ENCODE data around the gene DISP2.

Gene DISP2

GRCh38 chr15:40405501-40406381 lies 47.7 kb downstream of the DISP2 start, which contains the start of gene IVD:
Gene IVD, plus strand, starts transcription at chr15:40405795. Its CDS starts 33 bp downstream, at chr15:40405828.
- Histone ChIP-seq H3F3A (ENCODE audit: low read depth) (no peaks in the 10 kb centered on the region), H3K9me2 (replicated peaks; ENCODE audit: low read depth, low read length) (no peaks in the 10 kb centered on the region), H3K4me3 (ENCODE audit: low read length, poor library complexity, severe bottlenecking) (peak within 1 kb of the TSS; percentile 88), H3K27me3 (ENCODE audit: insufficient read depth, low read length, poor library complexity, severe bottlenecking) (no peaks in the 10 kb centered on the region), H3K4me1 (ENCODE audit: insufficient read depth, low read length, poor library complexity, severe bottlenecking) (peaks cover 23% of the 10 kb centered on the region), H3K36me3 (ENCODE audit: insufficient read depth, low read length) (peaks cover 8% of the 10 kb centered on the region), H3K9ac (ENCODE audit: low read depth, low read length, poor library complexity, severe bottlenecking) (peak within 1 kb of the TSS; percentile 86), H2AFZ (ENCODE audit: low read length) (peak within 1 kb of the TSS; percentile 77), H3K79me2 (ENCODE audit: insufficient read depth, low read length) (peaks cover 50% of the 10 kb centered on the region), H3K9me3 (ENCODE audit: insufficient read depth, low read depth, low read length) (no peaks in the 10 kb centered on the region), H4K20me1 (ENCODE audit: insufficient read depth, low read length, poor library complexity, severe bottlenecking) (peaks cover 36% of the 10 kb centered on the region), H3K4me2 (ENCODE audit: low read depth, low read length, poor library complexity, severe bottlenecking) (peak within 1 kb of the TSS; percentile 93)
- TF ChIP-seq CTCF (conservative IDR thresholded peaks at IDR 0.05; ENCODE audit: low read length), result no peak
- no peak for TF ChIP-seq EZH2phosphoT487 (IDR thresholded peaks at IDR 0.05; ENCODE audit: borderline replicate concordance)

- H3K9ac ChIP-seq (ENCODE audit: low read depth, low read length, poor library complexity, severe bottlenecking), result peak overlapping the region; percentile 86
- no peaks in the 10 kb centered on the region for H3F3A ChIP-seq (ENCODE audit: low read depth)
- no peak for TF ChIP-seq EZH2phosphoT487 (IDR thresholded peaks at IDR 0.05; ENCODE audit: borderline replicate concordance)
- no peak for TF ChIP-seq CTCF (conservative IDR thresholded peaks at IDR 0.05; ENCODE audit: low read length)
- H2AFZ ChIP-seq (ENCODE audit: low read length), result no peak overlapping the region
- no peaks in the 10 kb centered on the region for H3K27me3 ChIP-seq (ENCODE audit: insufficient read depth, low read length, poor library complexity, severe bottlenecking)
- peak overlapping the region; percentile 93 for H3K4me2 ChIP-seq (ENCODE audit: low read depth, low read length, poor library complexity, severe bottlenecking)
- peaks cover 60% of the 10 kb centered on the region for H3K79me2 ChIP-seq (ENCODE audit: insufficient read depth, low read length)
- peaks cover 25% of the 10 kb centered on the region for H3K36me3 ChIP-seq (ENCODE audit: insufficient read depth, low read length)
- peak overlapping the region; percentile 88 for H3K4me3 ChIP-seq (ENCODE audit: low read length, poor library complexity, severe bottlenecking)
- no peaks in the 10 kb centered on the region for H3K9me3 ChIP-seq (ENCODE audit: insufficient read depth, low read depth, low read length)
- H3K9me2 ChIP-seq (replicated peaks; ENCODE audit: low read depth, low read length), result no peaks in the 10 kb centered on the region
- H4K20me1 ChIP-seq (ENCODE audit: insufficient read depth, low read length, poor library complexity, severe bottlenecking), result peaks cover 45% of the 10 kb centered on the region
- peaks cover 27% of the 10 kb centered on the region for H3K4me1 ChIP-seq (ENCODE audit: insufficient read depth, low read length, poor library complexity, severe bottlenecking)
These were observed 49.4 kb downstream of the DISP2 start for GRCh38 chr15:40407330-40407990.

GRCh38 chr15:40409366-40409765 lies 51.3 kb downstream of the DISP2 start:
- Histone ChIP-seq H3K4me1 (ENCODE audit: insufficient read depth, low read length, poor library complexity, severe bottlenecking) (peaks cover 27% of the 10 kb centered on the region), H3K4me2 (ENCODE audit: low read depth, low read length, poor library complexity, severe bottlenecking) (peak overlapping the region; percentile 93), H3K27me3 (ENCODE audit: insufficient read depth, low read length, poor library complexity, severe bottlenecking) (no peaks in the 10 kb centered on the region), H3K79me2 (ENCODE audit: insufficient read depth, low read length) (peaks cover 64% of the 10 kb centered on the region), H3K9me3 (ENCODE audit: insufficient read depth, low read depth, low read length) (no peaks in the 10 kb centered on the region), H2AFZ (ENCODE audit: low read length) (no peak overlapping the region), H3K9ac (ENCODE audit: low read depth, low read length, poor library complexity, severe bottlenecking) (peak overlapping the region; percentile 48), H3K4me3 (ENCODE audit: low read length, poor library complexity, severe bottlenecking) (no peak overlapping the region), H3K36me3 (ENCODE audit: insufficient read depth, low read length) (peaks cover 40% of the 10 kb centered on the region), H4K20me1 (ENCODE audit: insufficient read depth, low read length, poor library complexity, severe bottlenecking) (peaks cover 45% of the 10 kb centered on the region), H3F3A (ENCODE audit: low read depth) (no peaks in the 10 kb centered on the region), H3K9me2 (replicated peaks; ENCODE audit: low read depth, low read length) (no peaks in the 10 kb centered on the region)
- no peak for TF ChIP-seq CTCF (conservative IDR thresholded peaks at IDR 0.05; ENCODE audit: low read length)
- TF ChIP-seq EZH2phosphoT487 (IDR thresholded peaks at IDR 0.05; ENCODE audit: borderline replicate concordance), result no peak
